GM21360 (cell line): Measurements from ENCODE around the gene LCP2.

Experiments used
- ATAC-seq: cut with Tn5 transposase; IDR thresholded peaks from one replicate; pipeline ENCODE4 v1.9.1; 2021; ENCODE audit warnings: mild to moderate bottlenecking, moderate library complexity; ENCODE audit not compliant: unreplicated experiment

LCP2 gene

GRCh38 chr5:170221327-170221741 is 76.2 kb downstream of the LCP2 start:
- no peak for ATAC-seq

- no peak for ATAC-seq
These were observed 77.4 kb downstream of the LCP2 start for GRCh38 chr5:170220191-170220590.

- no peak for ATAC-seq
These were observed 78.0 kb downstream of the LCP2 start for GRCh38 chr5:170219615-170220014.

- no peak for ATAC-seq
These were observed 78.9 kb downstream of the LCP2 start for GRCh38 chr5:170218726-170219125.

DNA sequence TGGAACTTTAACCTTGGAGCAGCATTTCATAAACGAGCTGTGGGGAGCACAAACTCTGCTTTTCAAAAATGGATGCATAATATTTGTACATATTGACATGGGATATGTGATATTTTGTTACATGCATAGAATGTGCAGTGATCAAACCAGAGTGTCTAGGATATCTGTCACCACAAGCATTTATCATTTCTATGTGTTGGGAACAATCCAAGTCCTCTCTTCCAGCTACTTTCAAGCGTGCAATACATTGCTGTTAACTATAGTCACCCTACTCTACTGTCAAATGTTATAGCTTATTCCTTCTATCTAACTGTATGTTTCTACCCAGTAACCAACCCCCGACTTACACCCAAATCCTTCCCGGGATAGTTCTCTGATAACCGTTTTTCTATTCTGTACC is 79.7 kb downstream of the LCP2 start:
- no peak for ATAC-seq

GRCh38 chr5:170216257-170216864 is 81.2 kb downstream of the LCP2 start:
- no peak for ATAC-seq

- no peak for ATAC-seq
These were observed 85.8 kb downstream of the LCP2 start for GRCh38 chr5:170211575-170212334.

- ATAC-seq, result no peak
These were observed 90.6 kb downstream of the LCP2 start for GRCh38 chr5:170206958-170207357.

GRCh38 chr5:170206216-170206615 is 91.4 kb downstream of the LCP2 start:
- ATAC-seq, result no peak

DNA sequence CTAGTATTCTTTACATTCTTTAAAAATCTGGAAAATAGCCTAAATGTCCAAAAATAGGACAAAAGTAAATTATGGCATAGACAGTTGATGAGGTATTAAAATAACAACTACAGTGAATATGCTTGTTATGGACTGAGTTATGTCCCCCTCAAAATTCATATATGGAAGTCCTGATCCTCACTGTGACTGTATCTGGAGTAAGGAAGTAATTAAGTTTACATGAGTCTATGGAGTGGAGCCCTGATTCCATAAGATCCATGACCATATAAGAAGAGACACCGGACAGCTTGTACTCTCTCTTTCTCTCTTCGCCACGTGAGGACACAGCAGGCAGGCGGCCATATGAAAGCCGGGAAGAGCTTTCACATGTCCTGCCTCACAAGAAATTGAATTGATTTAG is 93.4 kb downstream of the LCP2 start:
- no peak for ATAC-seq

- no peak for ATAC-seq
These were observed 95.5 kb downstream of the LCP2 start for GRCh38 chr5:170202117-170202516.

DNA sequence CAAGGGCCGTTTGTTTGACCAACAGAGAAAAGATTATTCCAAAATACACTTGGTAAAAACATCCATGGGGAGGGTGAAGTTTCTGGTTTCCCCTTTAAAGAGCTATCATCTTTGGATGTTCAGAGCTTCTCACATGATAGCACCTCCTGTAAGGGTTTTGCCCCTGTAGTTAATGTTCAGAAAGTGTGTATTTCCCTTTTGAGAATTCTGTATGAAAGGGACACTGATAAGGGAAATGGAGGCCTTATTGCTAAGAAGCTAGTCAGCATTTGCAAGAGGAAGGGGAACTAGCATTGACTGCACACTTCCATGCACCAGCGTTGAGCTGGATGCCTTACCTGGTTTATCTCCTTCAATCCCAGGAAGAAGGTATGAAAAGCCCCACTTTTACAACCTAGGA is 96.3 kb downstream of the LCP2 start:
- no peak for ATAC-seq

DNA sequence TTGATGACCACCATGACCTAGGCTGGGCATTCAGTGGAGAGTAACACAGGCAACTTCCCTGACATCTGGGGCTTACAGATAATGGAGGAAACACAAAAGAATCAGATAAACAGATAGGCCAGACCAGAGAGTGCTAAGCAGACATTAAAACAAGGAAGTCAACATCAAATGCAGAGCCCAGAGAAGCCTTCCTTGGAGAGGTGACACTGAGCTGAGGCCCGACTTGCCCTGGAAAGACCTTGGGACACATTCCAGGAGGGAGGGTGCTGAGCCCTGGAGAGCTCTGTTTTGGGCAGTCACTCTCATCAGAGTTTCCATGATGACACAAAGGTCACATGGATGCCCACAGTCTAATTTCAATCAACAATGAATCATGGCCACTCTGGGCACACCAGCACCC is 96.7 kb downstream of the LCP2 start:
- ATAC-seq, result no peak
